T-cell (primary cell): ENCODE results near the gene MPHOSPH9. TPM values are rescaled to one million over a fixed set of nuclear protein-coding genes. Genes with fewer than 3 reads are reported as not detected.
A peak's percentile ranks its signal among the peaks of the same experiment; 100 is the strongest.
"Not testable (repeated sequence)": the region's sequence is repeated elsewhere in the genome, so short reads cannot be mapped to it uniquely, and the experiment has no call there.

ENCODE experiments used
- ATAC-seq, 4 experiments: fragments of 200-7000 bp in 3 of 4; fragments of 150-1000 bp in 1 of 4; cut with Tn5 transposase; replicated peaks in 1 of 4; 1 replicate in 3 of 4; 2 replicates in 1 of 4; pipeline ENCODE4 v1.10.0; 2021; ENCODE audit warnings: moderate library complexity in 3 of 4, mild to moderate bottlenecking in 2 of 4, moderate number of reproducible peaks in 1 of 4
- CTCF ChIA-PET, 2 donors: fragments of 300-600 bp; sonication (Branson Sonifier 250); formaldehyde crosslinking; loops; one replicate each; lab custom pipeline; 2022; ENCODE audit warnings: antibody characterized with exemption in 2 of 2; lab: Charles Lee
- POLR2A ChIA-PET, 2 donors: fragments of 300-600 bp; sonication (Branson Sonifier 250); formaldehyde crosslinking; loops; one replicate each; lab custom pipeline; 2022; ENCODE audit warnings: antibody characterized with exemption in 2 of 2; lab: Charles Lee
- DNase-seq, 35 experiments: peaks; one replicate each; pipeline versions ENCODE4 v3.0.0 to v3.0.0-alpha.2; 2013 to 2023
- H3K27ac ChIP-seq: one replicate; pipeline ENCODE4 v1.5.1; 2013; ENCODE audit warnings: low read length
- H3K27me3 ChIP-seq, 2 experiments: replicated peaks in 1 of 2; 1 replicate in 1 of 2; 2 replicates in 1 of 2; pipeline versions ENCODE4 v1.6.1 to v1.7.0; 2013; ENCODE audit warnings: low read length in 1 of 2, mixed read lengths in 1 of 2; ENCODE audit not compliant: control insufficient read depth in 2 of 2, insufficient read depth in 2 of 2; ENCODE audit errors: extremely low read depth in 1 of 2
- H3K36me3 ChIP-seq, 2 donors: 1 replicate in 1 of 2; 2 replicates in 1 of 2; pipeline versions ENCODE4 v1.6.1 to v1.7.0; 2013; ENCODE audit warnings: low read length in 1 of 2; ENCODE audit not compliant: control insufficient read depth in 2 of 2, insufficient read depth in 1 of 2; ENCODE audit errors: extremely low read depth in 1 of 2
- H3K4me1 ChIP-seq, 2 experiments: 1 replicate in 1 of 2; 2 replicates in 1 of 2; pipeline versions ENCODE4 v1.6.1 to v1.7.0; 2013; ENCODE audit warnings: low read length in 2 of 2, mixed read lengths in 1 of 2; ENCODE audit not compliant: insufficient read depth in 2 of 2, control insufficient read depth in 1 of 2; ENCODE audit errors: extremely low read depth in 1 of 2
- H3K4me3 ChIP-seq, 2 donors: 1 replicate in 1 of 2; 2 replicates in 1 of 2; pipeline versions ENCODE4 v1.5.1 to v1.7.0; 2013; ENCODE audit warnings: mild to moderate bottlenecking in 2 of 2, low read length in 1 of 2, moderate library complexity in 1 of 2; ENCODE audit not compliant: control insufficient read depth in 1 of 2; ENCODE audit errors: extremely low read depth in 1 of 2
- H3K9me3 ChIP-seq: 2 replicates; pipeline ENCODE4 v1.7.0; 2013
- H3K27ac Mint-ChIP-seq, 2 donors: one replicate each; pipeline ENCODE4 v1.8.0; 2020 to 2021; ENCODE audit warnings: mild to moderate bottlenecking in 2 of 2, mixed read lengths in 2 of 2
- H3K27me3 Mint-ChIP-seq, 2 donors: one replicate each; pipeline ENCODE4 v1.8.0; 2021 to 2022; ENCODE audit warnings: mixed read lengths in 2 of 2
- H3K36me3 Mint-ChIP-seq: one replicate; pipeline ENCODE4 v1.8.0; 2021; ENCODE audit warnings: mixed read lengths
- H3K4me1 Mint-ChIP-seq, 3 donors: one replicate each; pipeline ENCODE4 v1.8.0; 2020 to 2022; ENCODE audit warnings: mixed read lengths in 3 of 3, mild to moderate bottlenecking in 1 of 3
- H3K4me3 Mint-ChIP-seq, 3 donors: one replicate each; pipeline ENCODE4 v1.8.0; 2020 to 2022; ENCODE audit warnings: mild to moderate bottlenecking in 3 of 3, mixed read lengths in 3 of 3, moderate library complexity in 3 of 3
- H3K9me3 Mint-ChIP-seq, 3 donors: one replicate each; pipeline ENCODE4 v1.8.0; 2020 to 2022; ENCODE audit warnings: mixed read lengths in 3 of 3
- WGBS: methylation state at CpG from one replicate; pipeline ENCODE4 v1.1.5; 2013; ENCODE audit warnings: missing lambda C conversion rate; ENCODE audit not compliant: insufficient coverage; 5-methylcytosine and 5-hydroxymethylcytosine counted together
- total RNA-seq, 35 experiments: library from RNA in 6 of 35; stranded (reverse) in 6 of 35; fragments of 120-200 nt in 1 of 35; gene quantifications; one replicate each; pipeline versions ENCODE4 v1.2.1 to v1.2.4 and lab custom pipeline; 2013 to 2026

MPHOSPH9 gene
- total RNA-seq, 5 donors from 2014 or later (not counting 1 experiment from before 2014, with no cell fraction given) = 48.5 to 105 (median 56.3) TPM

DNA sequence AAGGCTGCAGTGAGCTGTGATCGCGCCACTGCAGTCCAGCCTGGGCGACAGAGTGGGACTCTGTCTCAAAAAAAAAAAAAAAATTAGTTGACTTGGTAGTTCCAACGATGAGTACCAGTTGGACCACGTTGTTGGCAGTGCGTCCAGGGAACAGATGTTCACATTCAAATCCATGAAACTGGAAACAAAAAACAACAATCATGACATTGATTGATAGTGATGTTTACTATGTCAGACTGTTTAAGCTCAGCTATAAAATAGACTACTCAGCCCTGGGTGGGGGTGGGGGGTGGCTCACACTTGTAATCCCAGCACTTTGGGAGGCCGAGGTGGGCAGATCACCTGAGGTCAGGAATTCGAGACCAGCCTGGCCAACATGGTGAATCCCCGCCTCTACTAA, 19.4 kb upstream of the MPHOSPH9 start:
- Mint-ChIP-seq H3K4me1 (peaks cover 38 to 51% (median 46%) of the 10 kb centered on the region in 3 donors), H3K36me3 (peaks cover 44% of the 10 kb centered on the region)
- POLR2A ChIA-PET = interaction anchor here in 1 of 2 donors (0.7 kb wide), 1 partner anchor 89 kb away, joined by 3 read pairs; no protein-coding TSS in a partner anchor
- not testable (repeated sequence) for H3K27ac ChIP-seq, DNase-seq, H3K9me3 ChIP-seq, H3K27me3 Mint-ChIP-seq, H3K27me3 ChIP-seq, H3K4me3 Mint-ChIP-seq, ATAC-seq, H3K9me3 Mint-ChIP-seq, H3K4me3 ChIP-seq, H3K27ac Mint-ChIP-seq
- H3K36me3 ChIP-seq = peaks cover 14 to 53% of the 10 kb centered on the region in 2 donors
- WGBS = no CpG with 5 or more reads among the region's 9 CpGs
- H3K4me1 ChIP-seq = peaks cover 0 to 21% of the 10 kb centered on the region in 2 experiments
- CTCF ChIA-PET = interaction anchor here (0.7 to 1.1 kb wide), 2 partner anchors 14 to 15 kb away, joined by 4 read pairs; no protein-coding TSS in a partner anchor

DNA sequence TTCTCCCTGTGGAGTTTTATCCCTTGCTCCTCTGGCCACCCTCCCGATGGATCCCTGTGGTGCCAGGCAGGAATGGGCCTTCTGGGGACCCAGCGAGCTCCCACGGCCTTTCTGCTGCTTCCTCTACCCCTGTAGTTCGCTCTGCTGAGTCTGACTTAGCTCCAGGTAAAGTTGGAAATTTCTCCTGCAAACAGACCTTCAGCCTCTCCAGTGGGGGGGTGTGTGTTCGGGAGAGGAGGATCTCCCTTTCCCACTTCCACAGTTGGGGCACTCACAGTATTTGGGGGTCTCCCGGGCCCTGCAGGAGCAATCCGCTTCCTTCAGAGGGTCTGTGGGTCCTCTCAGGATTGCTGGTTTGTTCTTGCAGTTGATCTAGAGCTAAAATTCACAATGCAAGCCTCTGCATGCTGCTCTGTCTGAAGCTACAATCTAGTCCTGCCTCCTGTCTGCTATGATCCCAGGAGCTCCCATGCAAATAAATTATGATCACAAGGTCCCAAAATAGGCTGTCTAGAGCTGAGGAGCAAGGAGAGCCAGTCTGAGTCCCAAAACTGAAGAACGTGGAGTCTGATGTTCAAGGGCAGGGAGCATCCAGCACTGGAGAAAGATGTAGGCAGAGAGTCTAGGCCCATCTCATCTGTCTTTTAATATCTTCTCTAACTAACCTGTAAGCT, 18.6 kb upstream of the MPHOSPH9 start:
- ATAC-seq (no peak), DNase-seq (no peak)
- Mint-ChIP-seq H3K27ac (peak overlapping the region in 1 of 2 donors; percentile 23), H3K36me3 (peaks cover 38% of the 10 kb centered on the region), H3K4me3 (peak overlapping the region in 1 of 3 donors; percentile 43), H3K4me1 (peaks cover 47 to 57% (median 53%) of the 10 kb centered on the region in 3 donors), H3K27me3 (no peaks in the 10 kb centered on the region), H3K9me3 (no peaks in the 10 kb centered on the region)
- ChIA-PET CTCF (interaction anchor here (0.6 to 1.1 kb wide), 3 partner anchors 13 to 369 kb away, joined by 3 to 4 read pairs (median 4); no protein-coding TSS in a partner anchor), POLR2A (no interaction called here)
- H3K4me3 ChIP-seq = no peak overlapping the region
- 100% methylated on average over 1 of the region's 8 CpGs for WGBS
- peaks cover 0 to 23% of the 10 kb centered on the region in 2 experiments for H3K4me1 ChIP-seq
- no peak overlapping the region for H3K27ac ChIP-seq
- peaks cover 14 to 47% of the 10 kb centered on the region in 2 donors for H3K36me3 ChIP-seq
- no peaks in the 10 kb centered on the region for H3K27me3 ChIP-seq
- no peaks in the 10 kb centered on the region for H3K9me3 ChIP-seq

DNA sequence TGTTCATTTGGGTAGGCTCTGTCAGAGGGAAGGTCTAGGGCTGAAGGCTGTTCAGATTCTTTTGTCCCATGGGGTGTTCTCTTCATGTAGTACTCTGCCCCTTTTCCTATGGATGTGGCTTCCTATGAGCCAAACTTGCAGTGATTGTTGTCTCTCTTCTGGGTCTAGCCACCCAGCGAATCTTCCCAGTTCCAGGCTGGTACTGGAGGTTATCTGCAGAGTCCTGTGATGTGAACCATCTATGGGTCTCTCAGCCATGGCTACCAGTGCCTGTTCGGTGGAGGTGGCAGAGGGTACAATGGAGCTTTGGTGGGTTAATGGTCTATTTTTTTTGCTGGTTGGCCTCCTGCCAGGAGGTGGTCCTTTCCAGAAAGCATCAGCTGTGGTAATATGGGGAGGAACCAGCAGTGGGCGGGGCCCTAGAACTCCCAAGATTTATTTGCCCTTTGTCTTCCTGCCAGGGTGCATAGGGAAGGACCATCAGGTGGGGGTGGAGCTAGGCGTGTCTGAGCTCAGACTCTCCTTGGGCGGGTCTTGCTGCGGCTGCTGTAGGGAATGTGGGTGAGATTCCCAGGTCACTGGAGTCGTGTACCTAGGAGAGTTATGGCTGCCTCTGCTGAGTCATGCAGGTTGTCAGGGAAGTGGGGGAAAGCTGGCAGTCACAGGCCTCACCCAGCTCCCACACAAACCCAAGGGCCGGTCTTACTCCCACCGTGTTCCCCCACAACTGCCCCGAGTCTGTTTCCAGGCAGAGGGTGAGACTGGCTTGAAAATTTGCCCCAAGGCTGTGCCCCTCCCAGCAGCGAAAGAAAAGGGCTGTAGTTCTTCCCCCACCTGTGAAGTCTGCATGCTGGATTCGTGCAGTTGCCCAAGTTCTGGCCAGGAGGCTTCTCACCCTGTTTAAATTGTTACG, 17.8 kb upstream of the MPHOSPH9 start:
- ChIA-PET POLR2A (interaction anchor here in 1 of 2 donors (1.0 kb wide), 1 partner anchor 18 kb away, joined by 5 read pairs; the partner anchor contains the start of genes MPHOSPH9 and MTRFR), CTCF (interaction anchor here in 1 of 2 donors (0.6 kb wide), 1 partner anchor 369 kb away, joined by 3 read pairs; no protein-coding TSS in a partner anchor)
- Histone ChIP-seq H3K27ac (no peak overlapping the region), H3K4me1 (peaks cover 0 to 29% of the 10 kb centered on the region in 2 experiments), H3K9me3 (no peaks in the 10 kb centered on the region), H3K27me3 (no peaks in the 10 kb centered on the region), H3K36me3 (peaks cover 14 to 41% of the 10 kb centered on the region in 2 donors), H3K4me3 (no peak overlapping the region)
- ATAC-seq (peak in 1 of 4 experiments; percentile 10), DNase-seq (no peak)
- no peaks in the 10 kb centered on the region for H3K27me3 Mint-ChIP-seq
- H3K36me3 Mint-ChIP-seq = peaks cover 34% of the 10 kb centered on the region
- peaks cover 55 to 65% (median 61%) of the 10 kb centered on the region in 3 donors for H3K4me1 Mint-ChIP-seq
- no peaks in the 10 kb centered on the region for H3K9me3 Mint-ChIP-seq
- H3K4me3 Mint-ChIP-seq = peak overlapping the region in 1 of 3 donors; percentile 43
- peak overlapping the region; percentile 71 to 73 for H3K27ac Mint-ChIP-seq
- 97% methylated on average over 7 of the region's 13 CpGs for WGBS

DNA sequence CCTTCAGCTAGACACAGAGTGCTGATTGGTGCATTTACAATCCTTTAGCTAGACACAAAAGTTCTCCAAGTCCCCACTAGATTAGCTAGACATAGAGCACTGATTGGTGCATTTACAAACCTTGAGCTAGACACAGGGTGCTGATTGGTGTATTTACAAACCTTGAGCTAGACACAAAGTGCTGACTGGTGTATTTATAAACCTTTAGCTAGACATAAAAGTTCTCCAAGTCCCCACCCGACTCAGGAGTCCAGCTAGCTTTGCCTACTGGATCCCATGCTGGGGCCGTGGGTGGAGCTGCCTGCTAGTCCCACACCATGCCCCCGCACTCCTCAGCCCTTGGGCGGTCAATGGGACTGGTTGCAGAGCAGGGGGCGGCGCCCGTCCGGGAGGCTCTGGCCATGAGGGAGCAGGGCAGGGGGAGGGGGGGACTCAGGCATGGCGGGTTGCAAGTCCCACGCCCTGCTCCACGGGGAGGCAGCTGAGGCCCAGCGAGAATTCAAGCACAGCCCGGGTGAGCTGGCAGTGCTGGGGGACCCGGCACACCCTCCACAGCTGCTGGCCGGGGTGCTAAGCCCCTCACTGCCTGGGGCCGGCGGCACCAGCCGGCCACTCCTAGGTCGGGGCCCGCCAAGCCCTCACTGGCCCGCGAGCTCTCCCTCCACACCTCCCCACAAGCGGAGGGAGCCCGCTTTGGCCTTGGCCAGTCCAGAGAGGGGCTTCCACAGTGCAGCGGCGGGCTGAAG, 16.2 kb upstream of the MPHOSPH9 start:
- not testable (repeated sequence) for H3K9me3 Mint-ChIP-seq, H3K27ac Mint-ChIP-seq, DNase-seq, H3K27me3 ChIP-seq, ATAC-seq, H3K27me3 Mint-ChIP-seq, H3K4me3 ChIP-seq, H3K27ac ChIP-seq, H3K4me3 Mint-ChIP-seq, H3K9me3 ChIP-seq
- ChIA-PET POLR2A (interaction anchor here (0.9 to 1.0 kb wide), 2 partner anchors 9 to 16 kb away, joined by 5 read pairs; partner anchors contain the start of genes MPHOSPH9 (in 1 of the 2) and MTRFR (in 1 of the 2)), CTCF (interaction anchor here in 1 of 2 donors (0.6 kb wide), 1 partner anchor 53 kb away, joined by 3 read pairs; no protein-coding TSS in a partner anchor)
- peaks cover 27% of the 10 kb centered on the region for H3K36me3 Mint-ChIP-seq
- WGBS = over 99% methylated on average over 13 of the region's 26 CpGs
- peaks cover 63 to 75% (median 71%) of the 10 kb centered on the region in 3 donors for H3K4me1 Mint-ChIP-seq
- peaks cover 6 to 30% of the 10 kb centered on the region in 2 donors for H3K36me3 ChIP-seq
- H3K4me1 ChIP-seq = peaks cover 0 to 29% of the 10 kb centered on the region in 2 experiments

DNA sequence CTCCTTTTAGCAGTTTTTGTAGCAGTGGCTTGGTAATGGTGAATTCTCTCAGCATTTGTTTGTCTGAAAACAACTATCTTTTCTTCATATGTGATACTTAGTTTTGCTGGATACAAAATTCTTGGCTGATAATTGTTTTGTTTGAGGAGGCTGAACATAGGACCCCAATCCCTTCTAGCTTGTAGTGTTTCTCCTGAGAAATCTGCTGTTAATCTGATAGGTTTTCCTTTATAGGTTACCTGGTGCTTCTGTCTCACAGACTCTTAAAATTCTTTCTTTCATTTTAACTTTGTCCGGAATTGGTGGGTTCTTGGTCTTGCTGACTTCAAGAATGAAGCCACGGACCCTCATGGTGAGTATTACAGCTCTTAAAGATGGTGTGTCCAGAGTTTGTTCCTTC, 15.2 kb upstream of the MPHOSPH9 start:
- Mint-ChIP-seq H3K4me1 (peaks cover 67 to 77% (median 71%) of the 10 kb centered on the region in 3 donors), H3K36me3 (peaks cover 21% of the 10 kb centered on the region), H3K27ac (peak overlapping the region; percentile 22 to 43), H3K4me3 (peak overlapping the region in 1 of 3 donors; percentile 47)
- ChIA-PET CTCF (interaction anchor here in 1 of 2 donors (0.6 to 1.4 kb wide), 3 partner anchors 10 to 54 kb away, joined by 3 to 6 read pairs (median 4); no protein-coding TSS in a partner anchor), POLR2A (interaction anchor here (0.5 to 0.7 kb wide), 3 partner anchors 16 to 1422 kb away, joined by 3 read pairs; partner anchors contain the start of gene TMED2 (in 1 of the 2))
- H3K36me3 ChIP-seq = peaks cover 0 to 22% of the 10 kb centered on the region in 2 donors
- ATAC-seq, DNase-seq, H3K9me3 ChIP-seq, H3K27ac ChIP-seq, H3K27me3 Mint-ChIP-seq, H3K4me3 ChIP-seq, H3K9me3 Mint-ChIP-seq, H3K27me3 ChIP-seq: not testable (repeated sequence)
- H3K4me1 ChIP-seq = peaks cover 0 to 32% of the 10 kb centered on the region in 2 experiments
- 100% methylated on average over 2 of the region's 2 CpGs for WGBS
